OCI-LY7 (cell line): ENCODE results near the gene TASP1.

Source experiments
- EZH2phosphoT487 ChIP-seq: fragments of 200-600 bp; sonication (generic); IDR thresholded peaks from 2 replicates; pipeline ENCODE4 v1.6.1; 2018; ENCODE audit warnings: low read depth, borderline replicate concordance, mild to moderate bottlenecking, mixed run types, antibody characterized with exemption, low read length, moderate library complexity, mixed read lengths
- TF ChIP-seq, protein P1 (sequence below): fragments of 200-600 bp; sonication (generic); conservative IDR thresholded peaks from 2 replicates; pipeline ENCODE4 v1.5.1; 2014; ENCODE audit warnings: mild to moderate bottlenecking, antibody characterized with exemption, low read length, moderate library complexity, mixed read lengths

DNA sequence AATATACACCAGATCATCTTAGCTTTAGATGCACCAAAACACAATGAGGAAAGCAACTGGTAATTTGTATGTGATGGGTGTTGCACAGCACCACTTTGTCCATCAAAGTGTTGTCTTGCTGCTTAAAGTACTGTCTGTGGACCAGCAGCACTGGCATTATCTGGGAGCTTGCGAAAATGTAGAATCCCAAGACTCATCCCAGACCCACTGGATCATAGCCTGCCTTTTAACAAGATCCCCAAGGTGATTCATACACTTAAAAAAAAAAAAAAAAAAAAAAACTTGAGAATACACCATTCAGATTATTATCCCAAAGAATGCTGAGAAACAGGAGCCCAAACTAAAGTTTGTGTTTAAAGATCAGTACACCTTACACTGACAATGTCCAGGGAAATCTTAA, 123.4 kb downstream of the TASP1 start:
- TF ChIP-seq, protein P1, sequence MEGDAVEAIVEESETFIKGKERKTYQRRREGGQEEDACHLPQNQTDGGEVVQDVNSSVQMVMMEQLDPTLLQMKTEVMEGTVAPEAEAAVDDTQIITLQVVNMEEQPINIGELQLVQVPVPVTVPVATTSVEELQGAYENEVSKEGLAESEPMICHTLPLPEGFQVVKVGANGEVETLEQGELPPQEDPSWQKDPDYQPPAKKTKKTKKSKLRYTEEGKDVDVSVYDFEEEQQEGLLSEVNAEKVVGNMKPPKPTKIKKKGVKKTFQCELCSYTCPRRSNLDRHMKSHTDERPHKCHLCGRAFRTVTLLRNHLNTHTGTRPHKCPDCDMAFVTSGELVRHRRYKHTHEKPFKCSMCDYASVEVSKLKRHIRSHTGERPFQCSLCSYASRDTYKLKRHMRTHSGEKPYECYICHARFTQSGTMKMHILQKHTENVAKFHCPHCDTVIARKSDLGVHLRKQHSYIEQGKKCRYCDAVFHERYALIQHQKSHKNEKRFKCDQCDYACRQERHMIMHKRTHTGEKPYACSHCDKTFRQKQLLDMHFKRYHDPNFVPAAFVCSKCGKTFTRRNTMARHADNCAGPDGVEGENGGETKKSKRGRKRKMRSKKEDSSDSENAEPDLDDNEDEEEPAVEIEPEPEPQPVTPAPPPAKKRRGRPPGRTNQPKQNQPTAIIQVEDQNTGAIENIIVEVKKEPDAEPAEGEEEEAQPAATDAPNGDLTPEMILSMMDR = no peak
- TF ChIP-seq EZH2phosphoT487 = no peak
